GM19452 (cell line): ENCODE data around the gene DDX31.

Experiments used
- ATAC-seq: cut with Tn5 transposase; IDR thresholded peaks from one replicate; pipeline ENCODE4 v1.9.1; 2021; ENCODE audit not compliant: unreplicated experiment

Gene DDX31

GRCh38 chr9:132548751-132549640, 120.8 kb downstream of the DDX31 start:
- ATAC-seq = no peak

- ATAC-seq = no peak
These were observed 121.6 kb downstream of the DDX31 start for GRCh38 chr9:132547976-132548730.

- ATAC-seq = no peak
These were observed 122.3 kb downstream of the DDX31 start for GRCh38 chr9:132547436-132547835.

- no peak for ATAC-seq
These were observed 122.7 kb downstream of the DDX31 start for GRCh38 chr9:132547052-132547431.

- ATAC-seq = no peak
These were observed 123.4 kb downstream of the DDX31 start for GRCh38 chr9:132546148-132547051.

- ATAC-seq = no peak
These were observed 124.2 kb downstream of the DDX31 start for GRCh38 chr9:132545578-132545977.

- ATAC-seq = no peak
These were observed 125.8 kb downstream of the DDX31 start for GRCh38 chr9:132543960-132544359.

GRCh38 chr9:132543251-132543650, 126.5 kb downstream of the DDX31 start:
- ATAC-seq = no peak
